Peyer's patch (tissue), 4 donors: ENCODE data around the gene CRMP1.

Source experiments
- CTCF ChIP-seq, 6 experiments: fragments of 450-650 bp in 4 of 6; fragments of 200-600 bp in 2 of 6; sonication (generic) in 1 of 6; IDR thresholded peaks; one replicate each; pipeline ENCODE4 v1.5.1; 2017 to 2019; ENCODE audit warnings: antibody characterized with exemption in 6 of 6, mild to moderate bottlenecking in 3 of 6, moderate library complexity in 1 of 6
- POLR2A ChIP-seq, 2 donors: fragments of 450-650 bp; IDR thresholded peaks; one replicate each; pipeline ENCODE4 v1.5.1; 2017; ENCODE audit warnings: antibody characterized with exemption in 2 of 2, mild to moderate bottlenecking in 2 of 2, moderate library complexity in 2 of 2

GRCh38 chr4:5905714-5906113 is 12.8 kb upstream of the CRMP1 start:
- TF ChIP-seq CTCF (IDR thresholded peaks at IDR 0.05) (no peak), POLR2A (IDR thresholded peaks at IDR 0.05) (no peak)
